Prostate gland (tissue), 2 donors: ENCODE results near the gene C2orf72. TPM values are rescaled to one million over a fixed set of nuclear protein-coding genes. Genes with fewer than 3 reads are reported as not detected.

ENCODE experiments used
- DNase-seq: peaks from one replicate; pipeline ENCODE4 v3.0.0-alpha.2; 2019; ENCODE audit warnings: low spot score
- H3K27ac ChIP-seq, 2 donors: fragments of 200-600 bp; sonication (generic); 2 replicates each; pipeline ENCODE4 v1.5.1; 2017 to 2019
- H3K27me3 ChIP-seq: fragments of 200-600 bp; sonication (generic); replicated peaks from 2 replicates; pipeline ENCODE4 v1.5.1; 2019; ENCODE audit not compliant: insufficient read depth
- H3K36me3 ChIP-seq, 2 donors: fragments of 200-600 bp; sonication (generic); 1 replicate in 1 of 2; 2 replicates in 1 of 2; pipeline versions ENCODE4 v1.5.1 to v1.8.1; 2017 to 2019
- H3K4me1 ChIP-seq: fragments of 200-600 bp; sonication (generic); replicated peaks from 2 replicates; pipeline ENCODE4 v1.5.1; 2019
- H3K4me3 ChIP-seq, 2 donors: fragments of 200-600 bp; sonication (generic); 2 replicates each; pipeline ENCODE4 v1.5.1; 2017 to 2019
- H3K9me3 ChIP-seq: fragments of 200-600 bp; sonication (generic); 2 replicates; pipeline ENCODE4 v1.5.1; 2017
- CTCF ChIP-seq, 4 experiments: fragments of 200-600 bp in 2 of 4; fragments of 450-650 bp in 2 of 4; sonication (generic) in 2 of 4; IDR thresholded peaks; 1 replicate in 3 of 4; 2 replicates in 1 of 4; pipeline ENCODE4 v1.5.1; 2016 to 2019; ENCODE audit warnings: antibody characterized with exemption in 4 of 4, mild to moderate bottlenecking in 2 of 4, moderate library complexity in 2 of 4
- POLR2A ChIP-seq: fragments of 450-650 bp; IDR thresholded peaks from one replicate; pipeline ENCODE4 v1.6.1; 2016; ENCODE audit warnings: antibody characterized with exemption, mild to moderate bottlenecking
- POLR2AphosphoS5 ChIP-seq: sonication (generic); formaldehyde crosslinking; IDR thresholded peaks from one replicate; pipeline ENCODE4 v1.6.1; 2017; ENCODE audit warnings: antibody characterized with exemption
- WGBS: methylation state at CpG from one replicate; pipeline ENCODE4 v1.1.5; 2018; 5-methylcytosine and 5-hydroxymethylcytosine counted together
- intact Hi-C: fragments of 100-400 bp; cut with DNase I; formaldehyde crosslinking; loops from one replicate; pipeline ENCODE4 v1.14.2; 2022
- total RNA-seq, 2 donors: library from RNA; depleted of rRNA; stranded (reverse); fragments of >200 nt; gene quantifications; one replicate each; pipeline ENCODE4 v1.1.0, GENCODE V29; 2016

Gene C2orf72
- total RNA-seq, 2 donors from 2014 or later, result 7.2 to 13.0 TPM

- WGBS, result 77% methylated on average over 6 of the region's 6 CpGs
- no peaks in the 10 kb centered on the region for H3K36me3 ChIP-seq
- TF ChIP-seq CTCF (IDR thresholded peaks at IDR 0.05) (no peak), POLR2AphosphoS5 (no peak), POLR2A (no peak)
- H3K9me3 ChIP-seq, result no peaks in the 10 kb centered on the region
- H3K27me3 ChIP-seq, result no peaks in the 10 kb centered on the region
- no peak for DNase-seq
- H3K4me3 ChIP-seq, result no peak overlapping the region
- no peaks in the 10 kb centered on the region for H3K4me1 ChIP-seq
- intact Hi-C loops, result no loop called here
- H3K27ac ChIP-seq, result no peak overlapping the region
Measured at GRCh38 chr2:231039294-231039664, 2.0 kb downstream of the C2orf72 start.

- H3K4me1 ChIP-seq, result no peaks in the 10 kb centered on the region
- H3K27ac ChIP-seq, result no peak overlapping the region
- H3K4me3 ChIP-seq, result no peak overlapping the region
- H3K27me3 ChIP-seq, result no peaks in the 10 kb centered on the region
- WGBS, result 86% methylated on average over 8 of the region's 8 CpGs
- H3K9me3 ChIP-seq, result no peaks in the 10 kb centered on the region
- intact Hi-C loops, result no loop called here
- no peak for DNase-seq
- TF ChIP-seq POLR2AphosphoS5 (no peak), CTCF (IDR thresholded peaks at IDR 0.05) (no peak), POLR2A (no peak)
- H3K36me3 ChIP-seq, result no peaks in the 10 kb centered on the region
Measured at GRCh38 chr2:231039821-231040364, 2.6 kb downstream of the C2orf72 start.

GRCh38 chr2:231041061-231041689 is 3.9 kb downstream of the C2orf72 start:
- no peaks in the 10 kb centered on the region for H3K27me3 ChIP-seq
- WGBS, result 77% methylated on average over 8 of the region's 8 CpGs
- H3K36me3 ChIP-seq, result no peaks in the 10 kb centered on the region
- DNase-seq, result no peak
- H3K4me1 ChIP-seq, result no peaks in the 10 kb centered on the region
- intact Hi-C loops, result no loop called here
- H3K27ac ChIP-seq, result no peak overlapping the region
- H3K4me3 ChIP-seq, result no peak overlapping the region
- no peaks in the 10 kb centered on the region for H3K9me3 ChIP-seq
- TF ChIP-seq POLR2AphosphoS5, result no peak
- no peak for TF ChIP-seq POLR2A
- no peak for TF ChIP-seq CTCF (IDR thresholded peaks at IDR 0.05)

- no peak for DNase-seq
- H3K4me3 ChIP-seq, result no peak overlapping the region
- WGBS, result 76% methylated on average over 4 of the region's 4 CpGs
- no peak overlapping the region for H3K27ac ChIP-seq
- no peaks in the 10 kb centered on the region for H3K27me3 ChIP-seq
- no peaks in the 10 kb centered on the region for H3K4me1 ChIP-seq
- no peaks in the 10 kb centered on the region for H3K36me3 ChIP-seq
- intact Hi-C loops, result no loop called here
- TF ChIP-seq POLR2A (no peak), POLR2AphosphoS5 (no peak), CTCF (IDR thresholded peaks at IDR 0.05) (no peak)
- H3K9me3 ChIP-seq, result no peaks in the 10 kb centered on the region
Measured at GRCh38 chr2:231043796-231044195, 6.5 kb downstream of the C2orf72 start.

- no peaks in the 10 kb centered on the region for H3K9me3 ChIP-seq
- no peaks in the 10 kb centered on the region for H3K27me3 ChIP-seq
- WGBS, result 87% methylated on average over 5 of the region's 5 CpGs
- TF ChIP-seq CTCF (IDR thresholded peaks at IDR 0.05) (no peak), POLR2A (no peak), POLR2AphosphoS5 (no peak)
- no peak for DNase-seq
- intact Hi-C loops, result no loop called here
- no peaks in the 10 kb centered on the region for H3K36me3 ChIP-seq
- H3K27ac ChIP-seq, result no peak overlapping the region
- H3K4me3 ChIP-seq, result no peak overlapping the region
- H3K4me1 ChIP-seq, result peaks cover 4% of the 10 kb centered on the region
Measured at GRCh38 chr2:231046916-231047273, 9.6 kb downstream of the C2orf72 start.
